LNCaP clone FGC (cell line): ENCODE measurements around the gene NRXN3.

Source experiments
- DNase-seq: peaks from one replicate; pipeline ENCODE4 v3.0.0-alpha.2; 2011; ENCODE audit warnings: low read depth
- H3K4me3 ChIP-seq: 2 replicates; pipeline ENCODE4 v1.5.1; 2011; ENCODE audit warnings: mild to moderate bottlenecking, low read depth, low read length, control low read depth
- TF ChIP-seq, protein P1 (sequence below): IDR thresholded peaks from 2 replicates; pipeline ENCODE4 v1.5.1; 2012; ENCODE audit warnings: mild to moderate bottlenecking; ENCODE audit not compliant: control insufficient read depth, insufficient read depth; ENCODE audit errors: extremely low read depth

The NRXN3 gene

DNA sequence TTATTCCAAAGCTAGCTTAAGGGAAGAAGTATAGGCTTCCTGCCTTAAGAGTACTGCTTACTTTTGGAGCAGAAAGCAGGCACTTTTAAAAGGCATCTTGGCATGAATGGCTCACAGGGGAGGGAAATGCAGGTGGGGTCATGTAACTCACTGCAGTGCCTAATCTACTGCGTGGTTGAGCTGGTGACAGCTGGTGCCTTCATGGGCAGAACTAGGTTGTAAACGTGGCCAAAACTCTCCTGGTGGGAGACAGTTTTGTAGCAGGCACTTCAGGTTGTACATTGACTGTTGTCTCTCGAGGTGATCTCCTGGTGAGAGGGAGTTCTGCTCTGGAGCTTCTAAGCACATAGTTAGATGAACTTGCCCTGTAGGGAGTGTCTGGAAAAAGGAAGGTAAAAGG lies 1078.6 kb downstream of the NRXN3 start:
- no peak overlapping the region for H3K4me3 ChIP-seq
- TF ChIP-seq, protein P1, sequence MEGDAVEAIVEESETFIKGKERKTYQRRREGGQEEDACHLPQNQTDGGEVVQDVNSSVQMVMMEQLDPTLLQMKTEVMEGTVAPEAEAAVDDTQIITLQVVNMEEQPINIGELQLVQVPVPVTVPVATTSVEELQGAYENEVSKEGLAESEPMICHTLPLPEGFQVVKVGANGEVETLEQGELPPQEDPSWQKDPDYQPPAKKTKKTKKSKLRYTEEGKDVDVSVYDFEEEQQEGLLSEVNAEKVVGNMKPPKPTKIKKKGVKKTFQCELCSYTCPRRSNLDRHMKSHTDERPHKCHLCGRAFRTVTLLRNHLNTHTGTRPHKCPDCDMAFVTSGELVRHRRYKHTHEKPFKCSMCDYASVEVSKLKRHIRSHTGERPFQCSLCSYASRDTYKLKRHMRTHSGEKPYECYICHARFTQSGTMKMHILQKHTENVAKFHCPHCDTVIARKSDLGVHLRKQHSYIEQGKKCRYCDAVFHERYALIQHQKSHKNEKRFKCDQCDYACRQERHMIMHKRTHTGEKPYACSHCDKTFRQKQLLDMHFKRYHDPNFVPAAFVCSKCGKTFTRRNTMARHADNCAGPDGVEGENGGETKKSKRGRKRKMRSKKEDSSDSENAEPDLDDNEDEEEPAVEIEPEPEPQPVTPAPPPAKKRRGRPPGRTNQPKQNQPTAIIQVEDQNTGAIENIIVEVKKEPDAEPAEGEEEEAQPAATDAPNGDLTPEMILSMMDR, result no peak
- DNase-seq, result no peak

DNA sequence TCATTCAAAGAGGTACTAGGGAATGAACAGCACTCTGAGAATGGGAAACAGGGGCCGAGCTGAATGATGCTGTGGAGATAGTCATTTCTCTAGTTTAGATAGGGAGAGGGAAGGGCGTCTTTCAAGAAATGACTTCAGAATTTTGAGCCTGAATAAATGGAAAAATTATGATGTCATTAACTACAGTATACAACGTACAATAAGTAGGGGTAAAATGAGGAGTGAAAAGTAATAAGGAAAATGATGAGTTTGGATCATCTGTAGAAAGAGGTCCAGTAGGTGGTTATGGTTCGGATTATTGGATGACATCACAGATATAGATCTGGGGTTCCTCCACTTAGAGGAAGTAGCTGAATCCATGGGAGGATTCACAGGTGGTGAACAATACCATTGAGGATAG lies 1081.1 kb downstream of the NRXN3 start:
- no peak overlapping the region for H3K4me3 ChIP-seq
- no peak for DNase-seq
- TF ChIP-seq, protein P1, result no peak

DNA sequence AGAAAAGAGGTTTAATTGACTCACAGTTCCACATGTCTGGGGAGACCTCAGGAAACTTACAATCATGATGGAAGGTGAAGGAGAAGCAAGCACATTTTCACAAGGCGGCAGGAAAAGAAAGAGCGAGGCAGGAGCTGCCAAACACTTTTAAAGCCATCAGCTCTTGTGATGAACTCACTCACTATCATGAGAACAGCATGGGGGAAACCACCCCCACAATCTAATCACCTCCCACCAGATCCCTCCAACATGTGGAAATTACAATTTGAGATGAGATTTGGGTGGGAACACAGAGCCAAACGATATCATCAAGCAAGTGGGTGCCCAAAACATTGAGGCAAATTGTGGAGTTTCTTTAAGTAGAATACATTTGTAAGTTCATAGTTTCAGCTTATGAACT lies 1083.4 kb downstream of the NRXN3 start:
- TF ChIP-seq, protein P1, result no peak
- no peak overlapping the region for H3K4me3 ChIP-seq
- DNase-seq, result no peak

DNA sequence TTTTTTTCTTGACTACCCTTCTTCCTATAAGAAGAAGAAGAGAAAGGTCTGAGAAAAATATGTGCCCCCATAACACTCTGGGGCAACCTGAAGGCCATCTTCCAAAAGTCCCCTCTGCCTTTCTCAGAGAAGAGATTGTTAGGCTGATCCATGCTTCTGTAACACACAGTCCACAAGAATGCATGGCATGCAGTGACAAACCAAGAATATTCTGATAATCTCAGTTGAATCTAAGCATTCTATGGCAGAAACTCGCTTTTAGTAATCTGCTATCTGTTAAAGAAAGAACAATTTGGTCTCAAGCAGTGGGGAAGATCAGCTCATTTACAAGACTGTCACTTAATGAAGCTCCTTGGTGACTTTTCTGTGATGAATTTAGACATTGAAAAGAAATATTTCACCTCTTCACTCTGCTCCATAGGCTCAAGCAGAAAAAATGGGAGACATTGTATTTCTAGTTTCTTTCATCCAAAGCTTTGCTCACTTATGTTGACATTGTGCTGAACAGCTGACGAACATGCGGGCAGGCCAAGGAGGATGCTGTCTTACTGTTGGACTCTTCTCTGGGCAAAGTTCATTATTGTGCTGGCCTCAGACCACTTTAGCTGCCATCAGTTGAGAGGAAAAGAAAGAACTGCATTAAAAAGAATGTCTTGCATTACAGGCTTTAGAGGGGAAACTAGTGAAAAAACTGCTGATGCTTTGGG lies 1084.0 kb downstream of the NRXN3 start:
- TF ChIP-seq, protein P1, result no peak
- no peak for DNase-seq
- H3K4me3 ChIP-seq, result no peak overlapping the region

DNA sequence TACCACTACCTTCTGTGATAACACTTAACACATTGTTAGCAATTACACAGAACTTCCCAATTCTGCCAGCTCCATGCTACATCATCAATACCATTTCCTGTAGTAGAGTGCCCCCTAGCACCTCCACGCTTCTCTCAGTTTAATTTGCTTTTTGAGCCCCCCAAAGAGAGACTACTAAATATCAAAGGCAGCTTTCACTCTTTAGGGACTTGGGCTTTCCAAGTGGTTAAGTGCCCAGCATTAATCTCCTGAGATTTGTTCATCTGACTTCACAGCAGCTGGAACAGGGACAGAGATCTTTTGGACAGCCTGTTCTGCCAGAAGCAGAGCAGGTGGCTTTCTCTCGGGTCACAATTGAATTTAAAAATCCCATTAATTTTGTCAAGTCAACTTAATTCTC lies 1086.2 kb downstream of the NRXN3 start:
- no peak overlapping the region for H3K4me3 ChIP-seq
- no peak for DNase-seq
- TF ChIP-seq, protein P1, result 0 out of 2 replicates have a peak, but pooled peaks have one; percentile 15

DNA sequence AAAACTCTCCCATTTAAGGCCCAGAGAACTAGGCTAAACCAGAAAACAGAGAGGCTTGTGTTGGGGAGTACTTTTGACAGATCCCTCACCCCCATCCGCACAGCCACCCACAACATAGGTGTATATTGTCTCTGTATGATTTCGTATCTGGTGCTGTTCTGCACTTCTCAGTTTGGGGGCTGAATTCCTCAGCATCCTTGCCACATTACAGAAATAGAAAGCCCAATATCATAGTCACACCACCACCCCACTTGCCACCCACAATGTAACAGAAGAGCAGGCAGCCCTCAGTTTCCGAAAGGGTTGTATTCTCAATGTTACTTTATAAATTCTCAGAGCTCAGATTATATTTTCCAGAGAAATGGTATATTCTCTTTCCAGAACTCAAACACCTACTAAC lies 1090.2 kb downstream of the NRXN3 start:
- H3K4me3 ChIP-seq, result no peak overlapping the region
- TF ChIP-seq, protein P1, result no peak
- no peak for DNase-seq
